Gastrocnemius medialis (tissue), 4 donors: ENCODE data around the gene TMEM42. TPM values are rescaled to one million over a fixed set of nuclear protein-coding genes. Genes with fewer than 3 reads are reported as not detected.

Experiments used
- ATAC-seq, 2 donors: fragments of 150-250 bp; one replicate each; pipeline ENCODE4 v1.9.1; 2016
- DNase-seq, 2 donors: peaks; one replicate each; pipeline ENCODE4 v3.0.0-alpha.2; 2019
- H3K27ac ChIP-seq, 4 donors: fragments of 200-600 bp; sonication (generic); 1 replicate in 1 of 4; 2 replicates in 3 of 4; pipeline ENCODE4 v1.5.1; 2016 to 2018; ENCODE audit warnings: mild to moderate bottlenecking in 2 of 4, moderate library complexity in 1 of 4
- H3K27me3 ChIP-seq, 3 donors: fragments of 200-600 bp; sonication (generic) in 2 of 3; 1 replicate in 1 of 3; 2 replicates in 2 of 3; pipeline versions ENCODE4 v1.5.1 to v1.6.0; 2016 to 2019; ENCODE audit warnings: mild to moderate bottlenecking in 1 of 3, moderate library complexity in 1 of 3
- H3K36me3 ChIP-seq, 2 donors: fragments of 200-600 bp; sonication (generic) in 1 of 2; one replicate each; pipeline ENCODE4 v1.5.1; 2017 to 2018
- H3K4me1 ChIP-seq, 2 donors: fragments of 200-600 bp; sonication (generic) in 1 of 2; one replicate each; pipeline ENCODE4 v1.5.1; 2016 to 2017; ENCODE audit warnings: mild to moderate bottlenecking in 2 of 2
- H3K4me3 ChIP-seq, 4 donors: fragments of 200-600 bp; sonication (generic) in 3 of 4; 1 replicate in 1 of 4; 2 replicates in 3 of 4; pipeline ENCODE4 v1.5.1; 2016 to 2019; ENCODE audit warnings: mild to moderate bottlenecking in 2 of 4
- H3K9me3 ChIP-seq, 3 donors: fragments of 200-600 bp; sonication (generic) in 2 of 3; 1 replicate in 1 of 3; 2 replicates in 2 of 3; pipeline ENCODE4 v1.5.1; 2016 to 2019
- POLR2A ChIP-seq, 2 donors: fragments of 450-650 bp; IDR thresholded peaks; one replicate each; pipeline ENCODE4 v1.6.1; 2017; ENCODE audit warnings: antibody characterized with exemption in 2 of 2, mild to moderate bottlenecking in 2 of 2, moderate library complexity in 2 of 2
- in situ Hi-C, 4 donors: fragments of 200-750 bp; cut with MboI; loops; one replicate each; pipeline versions ENCODE4 v1.15.0 to v1.8.0; 2017; ENCODE audit warnings: low sequenced_read_pairs in 4 of 4
- intact Hi-C: fragments of 100-400 bp; cut with DNase I; formaldehyde crosslinking; loops from one replicate; pipeline ENCODE4 v1.15.1; 2023; ENCODE audit warnings: low total_unique reads
- total RNA-seq, 4 donors: library from RNA; depleted of rRNA; stranded (reverse); fragments of >200 nt; gene quantifications; one replicate each; pipeline versions ENCODE4 v1.1.0 to v1.2.3, GENCODE V29; 2016
- TF ChIP-seq, protein P1 (sequence below), 5 experiments: fragments of 450-650 bp in 3 of 5; fragments of 200-600 bp in 2 of 5; sonication (generic) in 2 of 5; IDR thresholded peaks in 4 of 5; conservative IDR thresholded peaks in 1 of 5; 1 replicate in 4 of 5; 2 replicates in 1 of 5; pipeline ENCODE4 v1.5.1; 2016 to 2019; ENCODE audit warnings: antibody characterized with exemption in 5 of 5, mild to moderate bottlenecking in 3 of 5, moderate library complexity in 3 of 5

TMEM42 gene
- total RNA-seq, 4 donors from 2014 or later = 7.2 to 19.7 (median 14.9) TPM

DNA sequence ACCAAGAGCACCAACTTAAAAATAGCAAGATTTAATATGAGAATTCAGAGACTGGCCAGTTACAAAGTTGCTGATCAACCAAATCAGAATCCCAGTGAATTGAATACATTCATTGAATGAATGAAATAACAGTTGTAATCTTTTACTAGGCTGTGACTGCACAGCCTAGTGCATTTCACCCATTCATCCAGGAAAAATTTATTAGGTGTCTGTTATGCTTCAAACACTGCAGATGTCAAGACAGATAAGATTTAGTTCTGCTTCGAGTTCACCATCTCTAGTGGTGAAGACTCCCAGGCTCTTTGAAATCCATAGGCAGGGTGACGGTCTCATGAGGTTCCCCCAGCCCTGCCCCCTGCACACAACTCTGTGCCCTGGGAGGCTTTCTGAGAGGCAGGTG, 41.6 kb downstream of the TMEM42 start:
- in situ Hi-C loops (loop anchor here in 3 of 4 donors (25.0 kb wide), 1 partner anchor 366 kb away; no protein-coding TSS in a partner anchor), intact Hi-C loops (no loop called here)
- no peaks in the 10 kb centered on the region for H3K36me3 ChIP-seq
- ATAC-seq (no peak), DNase-seq (no peak)
- H3K27me3 ChIP-seq = no peaks in the 10 kb centered on the region
- no peak overlapping the region for H3K4me3 ChIP-seq
- TF ChIP-seq, protein P1, sequence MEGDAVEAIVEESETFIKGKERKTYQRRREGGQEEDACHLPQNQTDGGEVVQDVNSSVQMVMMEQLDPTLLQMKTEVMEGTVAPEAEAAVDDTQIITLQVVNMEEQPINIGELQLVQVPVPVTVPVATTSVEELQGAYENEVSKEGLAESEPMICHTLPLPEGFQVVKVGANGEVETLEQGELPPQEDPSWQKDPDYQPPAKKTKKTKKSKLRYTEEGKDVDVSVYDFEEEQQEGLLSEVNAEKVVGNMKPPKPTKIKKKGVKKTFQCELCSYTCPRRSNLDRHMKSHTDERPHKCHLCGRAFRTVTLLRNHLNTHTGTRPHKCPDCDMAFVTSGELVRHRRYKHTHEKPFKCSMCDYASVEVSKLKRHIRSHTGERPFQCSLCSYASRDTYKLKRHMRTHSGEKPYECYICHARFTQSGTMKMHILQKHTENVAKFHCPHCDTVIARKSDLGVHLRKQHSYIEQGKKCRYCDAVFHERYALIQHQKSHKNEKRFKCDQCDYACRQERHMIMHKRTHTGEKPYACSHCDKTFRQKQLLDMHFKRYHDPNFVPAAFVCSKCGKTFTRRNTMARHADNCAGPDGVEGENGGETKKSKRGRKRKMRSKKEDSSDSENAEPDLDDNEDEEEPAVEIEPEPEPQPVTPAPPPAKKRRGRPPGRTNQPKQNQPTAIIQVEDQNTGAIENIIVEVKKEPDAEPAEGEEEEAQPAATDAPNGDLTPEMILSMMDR (IDR thresholded peaks at IDR 0.05 in 4 of 5, conservative IDR thresholded peaks at IDR 0.05 in 1 of 5) = no peak
- no peak for TF ChIP-seq POLR2A (IDR thresholded peaks at IDR 0.05)
- no peaks in the 10 kb centered on the region for H3K4me1 ChIP-seq
- H3K9me3 ChIP-seq = no peaks in the 10 kb centered on the region
- no peak overlapping the region for H3K27ac ChIP-seq

DNA sequence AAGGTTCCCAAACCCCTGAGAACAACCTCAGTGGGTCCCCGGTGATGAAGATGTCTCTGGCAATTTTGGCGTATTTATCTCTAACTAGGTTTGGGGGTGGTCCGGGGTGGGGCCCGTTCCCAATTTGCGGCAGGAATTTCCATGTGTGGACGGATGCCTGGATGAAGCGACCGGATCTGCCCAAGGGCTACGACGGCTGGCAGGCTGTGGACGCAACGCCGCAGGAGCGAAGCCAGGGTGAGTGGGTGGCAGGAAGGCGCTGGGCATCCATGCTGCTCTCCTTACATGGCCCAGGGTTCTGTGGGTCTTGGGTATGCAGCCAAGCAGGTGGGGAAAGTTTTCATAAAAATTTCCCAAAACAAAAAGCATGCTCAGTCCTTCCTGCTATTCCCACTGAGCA, 42.0 kb downstream of the TMEM42 start:
- no peak for TF ChIP-seq POLR2A (IDR thresholded peaks at IDR 0.05)
- TF ChIP-seq, protein P1 (IDR thresholded peaks at IDR 0.05 in 4 of 5, conservative IDR thresholded peaks at IDR 0.05 in 1 of 5) = no peak
- no peaks in the 10 kb centered on the region for H3K4me1 ChIP-seq
- DNase-seq = no peak
- no peaks in the 10 kb centered on the region for H3K9me3 ChIP-seq
- intact Hi-C loops = no loop called here
- H3K36me3 ChIP-seq = no peaks in the 10 kb centered on the region
- H3K27ac ChIP-seq = no peak overlapping the region
- in situ Hi-C loops = loop anchor here in 3 of 4 donors (25.0 kb wide), 1 partner anchor 366 kb away; no protein-coding TSS in a partner anchor
- no peak overlapping the region for H3K4me3 ChIP-seq
- no peak for ATAC-seq
- H3K27me3 ChIP-seq = no peaks in the 10 kb centered on the region

DNA sequence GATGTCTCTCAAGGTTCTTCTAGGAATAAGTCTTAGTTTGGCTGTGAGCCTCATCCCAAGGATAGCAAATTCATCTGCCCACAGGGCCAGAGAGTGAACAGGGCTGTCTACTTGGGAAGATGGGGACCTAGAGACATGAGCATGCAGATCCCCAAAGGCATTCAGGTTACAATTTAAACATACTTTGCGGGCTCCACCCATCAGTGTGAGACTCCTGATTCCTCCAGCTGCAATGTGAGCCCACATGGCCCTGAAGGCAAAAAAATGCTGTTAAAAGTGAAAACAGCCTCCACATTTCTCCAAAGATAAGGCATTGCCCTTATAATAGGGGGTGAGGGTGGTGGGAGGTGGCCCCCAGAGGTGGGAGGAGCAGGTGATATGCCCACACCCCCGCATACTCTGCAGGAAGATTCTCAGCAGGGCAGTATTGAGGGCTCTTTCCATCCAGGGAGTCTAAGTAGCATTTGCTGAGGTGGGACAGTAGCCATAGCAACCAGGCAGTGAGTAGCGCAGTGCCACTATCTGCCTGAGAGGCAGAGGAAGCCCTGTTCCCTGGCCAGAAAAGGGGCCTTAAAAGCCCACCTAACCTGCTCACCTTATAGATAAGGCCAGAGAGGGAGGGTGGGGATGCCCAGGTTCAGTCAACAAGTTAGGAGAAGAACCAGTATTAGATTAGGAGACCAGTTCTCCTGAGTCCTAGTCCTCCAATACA, 43.9 kb downstream of the TMEM42 start:
- no peak for DNase-seq
- in situ Hi-C loops (loop anchor here in 3 of 4 donors (25.0 kb wide), 1 partner anchor 368 kb away; no protein-coding TSS in a partner anchor), intact Hi-C loops (no loop called here)
- no peaks in the 10 kb centered on the region for H3K9me3 ChIP-seq
- ATAC-seq = no peak
- H3K36me3 ChIP-seq = no peaks in the 10 kb centered on the region
- peaks cover 0 to 5% (median 0%) of the 10 kb centered on the region in 3 donors for H3K27me3 ChIP-seq
- no peak overlapping the region for H3K4me3 ChIP-seq
- no peaks in the 10 kb centered on the region for H3K4me1 ChIP-seq
- TF ChIP-seq, protein P1 (IDR thresholded peaks at IDR 0.05 in 4 of 5, conservative IDR thresholded peaks at IDR 0.05 in 1 of 5) = no peak
- no peak for TF ChIP-seq POLR2A (IDR thresholded peaks at IDR 0.05)
- H3K27ac ChIP-seq = no peak overlapping the region

DNA sequence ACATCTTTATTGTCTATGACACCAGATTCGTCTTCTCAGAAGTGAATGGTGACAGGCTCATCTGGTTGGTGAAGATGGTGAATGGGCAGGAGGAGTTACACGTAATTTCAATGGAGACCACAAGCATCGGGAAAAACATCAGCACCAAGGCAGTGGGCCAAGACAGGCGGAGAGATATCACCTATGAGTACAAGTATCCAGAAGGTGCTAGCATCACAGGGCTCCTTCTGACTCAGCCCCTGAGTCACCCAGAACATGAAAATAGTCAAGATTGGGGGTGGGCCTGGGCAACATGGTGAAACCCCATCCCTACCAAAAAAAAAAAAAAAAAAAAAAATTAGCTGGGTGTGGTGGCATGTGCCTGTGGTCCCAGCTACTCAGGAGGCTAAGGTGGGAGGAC, 45.3 kb downstream of the TMEM42 start:
- Histone ChIP-seq H3K4me1 (no peaks in the 10 kb centered on the region), H3K27me3 (peaks cover 0 to 5% (median 0%) of the 10 kb centered on the region in 3 donors), H3K9me3 (no peaks in the 10 kb centered on the region), H3K4me3 (no peak overlapping the region), H3K27ac (no peak overlapping the region), H3K36me3 (no peaks in the 10 kb centered on the region)
- ATAC-seq = no peak
- intact Hi-C loops = no loop called here
- no peak for TF ChIP-seq POLR2A (IDR thresholded peaks at IDR 0.05)
- TF ChIP-seq, protein P1 (IDR thresholded peaks at IDR 0.05 in 4 of 5, conservative IDR thresholded peaks at IDR 0.05 in 1 of 5) = no peak
- no peak for DNase-seq
- in situ Hi-C loops = loop anchor here in 3 of 4 donors (25.0 kb wide), 1 partner anchor 370 kb away; no protein-coding TSS in a partner anchor
